H1 (cell line): ENCODE measurements around the gene NRM. TPM values are rescaled to one million over a fixed set of nuclear protein-coding genes. Genes with fewer than 3 reads are reported as not detected.

Experiments used
- ATF2 ChIP-seq: IDR thresholded peaks from 2 replicates; pipeline ENCODE4 v1.6.1; 2012; ENCODE audit warnings: low read length, inconsistent platforms
- BCL11A ChIP-seq, 2 experiments: IDR thresholded peaks; one replicate each; pipeline ENCODE4 v1.6.1; 2011; ENCODE audit warnings: low read depth in 2 of 2, low read length in 2 of 2, mild to moderate bottlenecking in 2 of 2
- BRCA1 ChIP-seq: IDR thresholded peaks from 2 replicates; pipeline ENCODE4 v1.6.1; 2012; ENCODE audit warnings: low read depth, low read length, improper control_type of control experiment
- CREB1 ChIP-seq: IDR thresholded peaks from 2 replicates; pipeline ENCODE4 v1.6.1; 2012; ENCODE audit warnings: inconsistent platforms
- EGR1 ChIP-seq: IDR thresholded peaks from 2 replicates; pipeline ENCODE4 v1.6.1; 2011; ENCODE audit warnings: low read depth, low read length, borderline replicate concordance
- NRF1 ChIP-seq: IDR thresholded peaks from 2 replicates; pipeline ENCODE4 v1.6.1; 2011; ENCODE audit warnings: mild to moderate bottlenecking, low read depth, low read length, improper control_type of control experiment
- RBBP5 ChIP-seq: IDR thresholded peaks from 2 replicates; pipeline ENCODE4 v1.7.1; 2012; ENCODE audit warnings: low read depth, mild to moderate bottlenecking, inconsistent platforms, low read length, moderate library complexity, borderline replicate concordance
- RFX5 ChIP-seq: IDR thresholded peaks from 2 replicates; pipeline ENCODE4 v1.6.1; 2011; ENCODE audit warnings: low read depth, low read length, improper control_type of control experiment, borderline replicate concordance
- TAF1 ChIP-seq: IDR thresholded peaks from 2 replicates; pipeline ENCODE4 v1.6.1; 2011; ENCODE audit warnings: mild to moderate bottlenecking, low read depth, low read length
- polyA plus RNA-seq, 7 experiments: library from polyadenylated mRNA; depleted of rRNA in 3 of 7; stranded (reverse) in 5 of 7; unstranded in 2 of 7; fragments of >200 nt in 5 of 7; fragments of 200-250 nt in 2 of 7; gene quantifications; 1 replicate in 5 of 7; 2 replicates in 1 of 7; 4 replicates in 1 of 7; pipeline versions ENCODE4 v1.2.1 to v1.2.3, GENCODE V29; 2011 to 2013; ENCODE audit warnings: missing spikeins in 2 of 7, mixed read lengths in 2 of 7
- total RNA-seq: library from RNA; stranded (reverse); fragmentation: NEBNext Ultra II Directional; extraction: Animal tissue kit (Norgen Biotek cat#: 25700); gene quantifications from 2 replicates; pipeline ENCODE4 v1.2.1, GENCODE V29; 2021

Gene NRM
- total and polyA plus RNA-seq, 2 of the 8 experiments (the other 6 are each of a cell fraction or from before 2014, with no cell fraction given) = 27.3 to 50.4 TPM

- TF ChIP-seq CREB1 (no peak), RFX5 (no peak), NRF1 (no peak), RBBP5 (no peak), BCL11A (IDR thresholded peaks at IDR 0.05; ENCODE audit: low read depth in 2 of 2, low read length in 2 of 2) (no peak), BRCA1 (no peak), EGR1 (no peak), TAF1 (no peak), ATF2 (no peak)
Observed at GRCh38 chr6:30711758-30712380, 21.1 kb upstream of the NRM start (continued).
